Stimulated activated naive CD8-positive, alpha-beta T cell treated with anti-CD3 and anti-CD28 coated beads, Interleukin-15, Interleukin-2, amounts not matched to agents 100 ng/mL and 50 ng/mL, for 24 hours (primary cell): ENCODE measurements around the gene CASP7.

ENCODE experiments used
- H3K27ac Mint-ChIP-seq: one replicate; pipeline ENCODE4 v1.8.0; 2021; ENCODE audit warnings: mild to moderate bottlenecking, mixed read lengths
- H3K27me3 Mint-ChIP-seq: one replicate; pipeline ENCODE4 v1.8.0; 2021; ENCODE audit warnings: mixed read lengths
- H3K36me3 Mint-ChIP-seq: one replicate; pipeline ENCODE4 v1.8.0; 2021; ENCODE audit warnings: low read depth, mixed read lengths
- H3K4me1 Mint-ChIP-seq: one replicate; pipeline ENCODE4 v1.8.0; 2021; ENCODE audit warnings: low read depth, mixed read lengths
- H3K4me3 Mint-ChIP-seq: one replicate; pipeline ENCODE4 v1.8.0; 2021; ENCODE audit warnings: mild to moderate bottlenecking, mixed read lengths
- H3K9me3 Mint-ChIP-seq: one replicate; pipeline ENCODE4 v1.8.0; 2021; ENCODE audit warnings: mixed read lengths

Gene CASP7

GRCh38 chr10:113689574-113689973 is 9.9 kb downstream of the CASP7 start:
- Mint-ChIP-seq H3K4me1 (peaks cover 31% of the 10 kb centered on the region), H3K27me3 (no peaks in the 10 kb centered on the region), H3K9me3 (peaks cover 50% of the 10 kb centered on the region), H3K4me3 (no peak overlapping the region), H3K27ac (no peak overlapping the region), H3K36me3 (peaks cover 88% of the 10 kb centered on the region)

- peaks cover 40% of the 10 kb centered on the region for H3K9me3 Mint-ChIP-seq
- no peaks in the 10 kb centered on the region for H3K27me3 Mint-ChIP-seq
- H3K4me1 Mint-ChIP-seq: peaks cover 31% of the 10 kb centered on the region
- H3K36me3 Mint-ChIP-seq: peaks cover 80% of the 10 kb centered on the region
- H3K27ac Mint-ChIP-seq: no peak overlapping the region
- H3K4me3 Mint-ChIP-seq: no peak overlapping the region
These were observed 11.0 kb downstream of the CASP7 start for GRCh38 chr10:113690749-113691148.

GRCh38 chr10:113691381-113691780 is 11.7 kb downstream of the CASP7 start:
- no peak overlapping the region for H3K27ac Mint-ChIP-seq
- peaks cover 74% of the 10 kb centered on the region for H3K36me3 Mint-ChIP-seq
- no peak overlapping the region for H3K4me3 Mint-ChIP-seq
- peaks cover 31% of the 10 kb centered on the region for H3K4me1 Mint-ChIP-seq
- H3K27me3 Mint-ChIP-seq: no peaks in the 10 kb centered on the region
- H3K9me3 Mint-ChIP-seq: peaks cover 38% of the 10 kb centered on the region

GRCh38 chr10:113692271-113692670 is 12.6 kb downstream of the CASP7 start:
- peaks cover 33% of the 10 kb centered on the region for H3K9me3 Mint-ChIP-seq
- peaks cover 31% of the 10 kb centered on the region for H3K4me1 Mint-ChIP-seq
- peaks cover 76% of the 10 kb centered on the region for H3K36me3 Mint-ChIP-seq
- no peaks in the 10 kb centered on the region for H3K27me3 Mint-ChIP-seq
- no peak overlapping the region for H3K4me3 Mint-ChIP-seq
- no peak overlapping the region for H3K27ac Mint-ChIP-seq

- no peaks in the 10 kb centered on the region for H3K27me3 Mint-ChIP-seq
- no peak overlapping the region for H3K27ac Mint-ChIP-seq
- peaks cover 71% of the 10 kb centered on the region for H3K36me3 Mint-ChIP-seq
- H3K4me1 Mint-ChIP-seq: peaks cover 26% of the 10 kb centered on the region
- no peak overlapping the region for H3K4me3 Mint-ChIP-seq
- H3K9me3 Mint-ChIP-seq: peaks cover 23% of the 10 kb centered on the region
These were observed 13.6 kb downstream of the CASP7 start for GRCh38 chr10:113693348-113693747.

GRCh38 chr10:113695691-113696090 is 16.0 kb downstream of the CASP7 start:
- Mint-ChIP-seq H3K4me1 (peaks cover 4% of the 10 kb centered on the region), H3K36me3 (peaks cover 67% of the 10 kb centered on the region), H3K27ac (no peak overlapping the region), H3K9me3 (peaks cover 16% of the 10 kb centered on the region), H3K4me3 (no peak overlapping the region), H3K27me3 (no peaks in the 10 kb centered on the region)

- H3K36me3 Mint-ChIP-seq: peaks cover 58% of the 10 kb centered on the region
- H3K27me3 Mint-ChIP-seq: no peaks in the 10 kb centered on the region
- no peak overlapping the region for H3K4me3 Mint-ChIP-seq
- peaks cover 15% of the 10 kb centered on the region for H3K9me3 Mint-ChIP-seq
- no peak overlapping the region for H3K27ac Mint-ChIP-seq
- H3K4me1 Mint-ChIP-seq: peaks cover 4% of the 10 kb centered on the region
These were observed 17.9 kb downstream of the CASP7 start for GRCh38 chr10:113697595-113697994.

GRCh38 chr10:113704637-113705343 is 25.1 kb downstream of the CASP7 start:
- no peak overlapping the region for H3K27ac Mint-ChIP-seq
- no peaks in the 10 kb centered on the region for H3K9me3 Mint-ChIP-seq
- H3K4me1 Mint-ChIP-seq: peaks cover 29% of the 10 kb centered on the region
- H3K4me3 Mint-ChIP-seq: no peak overlapping the region
- H3K36me3 Mint-ChIP-seq: peaks cover 12% of the 10 kb centered on the region
- no peaks in the 10 kb centered on the region for H3K27me3 Mint-ChIP-seq

GRCh38 chr10:113705344-113705652 is 25.6 kb downstream of the CASP7 start:
- Mint-ChIP-seq H3K4me1 (peaks cover 29% of the 10 kb centered on the region), H3K4me3 (no peak overlapping the region), H3K9me3 (no peaks in the 10 kb centered on the region), H3K36me3 (peaks cover 11% of the 10 kb centered on the region), H3K27ac (no peak overlapping the region), H3K27me3 (no peaks in the 10 kb centered on the region)

- Mint-ChIP-seq H3K27ac (no peak overlapping the region), H3K4me3 (no peak overlapping the region), H3K4me1 (peaks cover 29% of the 10 kb centered on the region), H3K9me3 (no peaks in the 10 kb centered on the region), H3K27me3 (no peaks in the 10 kb centered on the region), H3K36me3 (peaks cover 3% of the 10 kb centered on the region)
These were observed 26.9 kb downstream of the CASP7 start for GRCh38 chr10:113706623-113707022.

- H3K27ac Mint-ChIP-seq: no peak overlapping the region
These were observed 28.9 kb downstream of the CASP7 start for GRCh38 chr10:113708640-113709039.

GRCh38 chr10:113709221-113709838 is 29.6 kb downstream of the CASP7 start:
- H3K27me3 Mint-ChIP-seq: no peaks in the 10 kb centered on the region
- H3K9me3 Mint-ChIP-seq: no peaks in the 10 kb centered on the region
- H3K4me1 Mint-ChIP-seq: peaks cover 29% of the 10 kb centered on the region
- H3K36me3 Mint-ChIP-seq: peaks cover 24% of the 10 kb centered on the region
- H3K27ac Mint-ChIP-seq: no peak overlapping the region
- no peak overlapping the region for H3K4me3 Mint-ChIP-seq

More at GRCh38 chr10:113708640-113709039, 28.9 kb downstream of the CASP7 start:
- Mint-ChIP-seq H3K4me1 (peaks cover 29% of the 10 kb centered on the region), H3K27me3 (no peaks in the 10 kb centered on the region), H3K9me3 (no peaks in the 10 kb centered on the region), H3K4me3 (no peak overlapping the region), H3K36me3 (peaks cover 17% of the 10 kb centered on the region)

GRCh38 chr10:113711142-113711541 is 31.4 kb downstream of the CASP7 start:
- peaks cover 31% of the 10 kb centered on the region for H3K36me3 Mint-ChIP-seq
- peaks cover 33% of the 10 kb centered on the region for H3K4me1 Mint-ChIP-seq
- no peaks in the 10 kb centered on the region for H3K9me3 Mint-ChIP-seq
- no peaks in the 10 kb centered on the region for H3K27me3 Mint-ChIP-seq
- H3K27ac Mint-ChIP-seq: no peak overlapping the region
- no peak overlapping the region for H3K4me3 Mint-ChIP-seq

- no peak overlapping the region for H3K27ac Mint-ChIP-seq
- peaks cover 39% of the 10 kb centered on the region for H3K36me3 Mint-ChIP-seq
These were observed 32.3 kb downstream of the CASP7 start for GRCh38 chr10:113712024-113712423.

GRCh38 chr10:113712755-113713639 is 33.3 kb downstream of the CASP7 start:
- no peak overlapping the region for H3K27ac Mint-ChIP-seq
- H3K4me1 Mint-ChIP-seq: peaks cover 23% of the 10 kb centered on the region
- H3K9me3 Mint-ChIP-seq: no peaks in the 10 kb centered on the region
- no peak overlapping the region for H3K4me3 Mint-ChIP-seq
- H3K36me3 Mint-ChIP-seq: peaks cover 41% of the 10 kb centered on the region
- H3K27me3 Mint-ChIP-seq: no peaks in the 10 kb centered on the region

More at GRCh38 chr10:113712024-113712423, 32.3 kb downstream of the CASP7 start:
- Mint-ChIP-seq H3K4me3 (no peak overlapping the region), H3K27me3 (no peaks in the 10 kb centered on the region), H3K9me3 (no peaks in the 10 kb centered on the region), H3K4me1 (peaks cover 28% of the 10 kb centered on the region)
